Fibroblast of lung (primary cell): Measurements from ENCODE around the gene MARVELD2. TPM values are rescaled to one million over a fixed set of nuclear protein-coding genes. Genes with fewer than 3 reads are reported as not detected.
"Not testable (repeated sequence)": the region's sequence is repeated elsewhere in the genome, so short reads cannot be mapped to it uniquely, and the experiment has no call there.

Experiments
- DNase-seq, 2 donors: peaks; one replicate each; pipeline versions ENCODE4 v3.0.0 to v3.0.0-alpha.2; 2010; ENCODE audit warnings: low read depth in 2 of 2
- H2AFZ ChIP-seq: 2 replicates; pipeline ENCODE4 v1.5.1; 2012; ENCODE audit warnings: low read length, control low read depth, inconsistent platforms
- H3K27ac ChIP-seq: 2 replicates; pipeline ENCODE4 v1.5.1; 2011; ENCODE audit warnings: low read length, control low read depth; ENCODE audit not compliant: insufficient read depth
- H3K27me3 ChIP-seq: 2 replicates; pipeline ENCODE4 v1.5.1; 2011; ENCODE audit warnings: mild to moderate bottlenecking, low read length; ENCODE audit not compliant: control insufficient read depth, insufficient read depth
- H3K36me3 ChIP-seq: 2 replicates; pipeline ENCODE4 v1.5.1; 2011; ENCODE audit warnings: low read length; ENCODE audit not compliant: control insufficient read depth, insufficient read depth
- H3K4me1 ChIP-seq: 2 replicates; pipeline ENCODE4 v1.5.1; 2011; ENCODE audit warnings: low read length; ENCODE audit not compliant: control insufficient read depth, insufficient read depth; ENCODE audit errors: extremely low read depth
- H3K4me2 ChIP-seq: 2 replicates; pipeline ENCODE4 v1.5.1; 2011; ENCODE audit warnings: low read length, control low read depth; ENCODE audit not compliant: insufficient read depth; ENCODE audit errors: extremely low read depth
- H3K4me3 ChIP-seq, 4 experiments: fragments of 200-600 bp in 1 of 4; sonication (generic) in 1 of 4; replicated peaks in 1 of 4; 2 replicates each; pipeline ENCODE4 v1.5.1; 2011 to 2016; ENCODE audit warnings: low read length in 4 of 4, low read depth in 3 of 4, mild to moderate bottlenecking in 3 of 4, control low read depth in 2 of 4, inconsistent platforms in 1 of 4, mixed read lengths in 1 of 4; ENCODE audit not compliant: insufficient read depth in 1 of 4; ENCODE audit errors: control extremely low read depth in 1 of 4
- H3K79me2 ChIP-seq: 2 replicates; pipeline ENCODE4 v1.5.1; 2012; ENCODE audit warnings: mild to moderate bottlenecking, low read length, inconsistent platforms; ENCODE audit not compliant: control insufficient read depth, insufficient read depth
- H3K9ac ChIP-seq: 2 replicates; pipeline ENCODE4 v1.5.1; 2011; ENCODE audit warnings: mild to moderate bottlenecking, low read length, control low read depth; ENCODE audit not compliant: insufficient read depth
- H3K9me3 ChIP-seq: 2 replicates; pipeline ENCODE4 v1.5.1; 2012; ENCODE audit warnings: low read depth, low read length; ENCODE audit not compliant: control insufficient read depth, insufficient read depth
- H4K20me1 ChIP-seq: 2 replicates; pipeline ENCODE4 v1.5.1; 2011; ENCODE audit warnings: low read length; ENCODE audit not compliant: control insufficient read depth, insufficient read depth; ENCODE audit errors: extremely low read depth
- CTCF ChIP-seq, 2 donors: IDR thresholded peaks in 1 of 2; conservative IDR thresholded peaks in 1 of 2; 1 replicate in 1 of 2; 2 replicates in 1 of 2; pipeline ENCODE4 v1.5.1; 2011 to 2012; ENCODE audit warnings: low read length in 2 of 2, control low read depth in 1 of 2, inconsistent platforms in 1 of 2, low read depth in 1 of 2, mild to moderate bottlenecking in 1 of 2
- EZH2 ChIP-seq: IDR thresholded peaks from 2 replicates; pipeline ENCODE4 v1.5.1; 2012; ENCODE audit warnings: low read length, control low read depth, mild to moderate bottlenecking; ENCODE audit errors: missing control alignments
- polyA plus RNA-seq, 2 donors: library from polyadenylated mRNA; depleted of rRNA in 1 of 2; stranded (reverse) in 1 of 2; unstranded in 1 of 2; fragments of >200 nt; gene quantifications; 2 replicates each; pipeline ENCODE4 v1.2.1, GENCODE V29; 2011 to 2012; ENCODE audit warnings: missing spikeins in 1 of 2
- total RNA-seq: library from RNA; depleted of rRNA; stranded (reverse); fragments of >200 nt; gene quantifications from 2 replicates; pipeline ENCODE4 v1.2.1, GENCODE V29; 2014

Gene MARVELD2
- total and polyA plus RNA-seq, 2 donors (not counting 1 experiment from before 2014, with no cell fraction given), result 2.5 to 5.1 TPM

GRCh38 chr5:69449511-69449910 lies 34.6 kb downstream of the MARVELD2 start:
- H3K4me1 ChIP-seq, result no peaks in the 10 kb centered on the region
- H3K4me3 ChIP-seq, result no peak overlapping the region
- no peaks in the 10 kb centered on the region for H3K36me3 ChIP-seq
- no peak overlapping the region for H3K9ac ChIP-seq
- no peak overlapping the region for H3K4me2 ChIP-seq
- H3K27me3 ChIP-seq, result no peaks in the 10 kb centered on the region
- no peak overlapping the region for H2AFZ ChIP-seq
- H3K9me3 ChIP-seq, result no peaks in the 10 kb centered on the region
- no peaks in the 10 kb centered on the region for H3K79me2 ChIP-seq
- H3K27ac ChIP-seq, result no peak overlapping the region
- no peak for DNase-seq
- no peak for TF ChIP-seq EZH2
- TF ChIP-seq CTCF (conservative IDR thresholded peaks at IDR 0.05 in 1 of 2, IDR thresholded peaks at IDR 0.05 in 1 of 2; ENCODE audit: low read depth in 1 of 2, low read length in 2 of 2), result no peak
- no peaks in the 10 kb centered on the region for H4K20me1 ChIP-seq

GRCh38 chr5:69450116-69450515 lies 35.2 kb downstream of the MARVELD2 start:
- Histone ChIP-seq H3K4me3 (no peak overlapping the region), H3K4me1 (no peaks in the 10 kb centered on the region), H4K20me1 (no peaks in the 10 kb centered on the region), H3K4me2 (no peak overlapping the region), H3K9ac (no peak overlapping the region), H3K9me3 (no peaks in the 10 kb centered on the region), H2AFZ (no peak overlapping the region), H3K36me3 (no peaks in the 10 kb centered on the region), H3K27me3 (no peaks in the 10 kb centered on the region), H3K79me2 (no peaks in the 10 kb centered on the region), H3K27ac (no peak overlapping the region)
- DNase-seq, result peak; percentile 82 to 97
- TF ChIP-seq CTCF (conservative IDR thresholded peaks at IDR 0.05 in 1 of 2, IDR thresholded peaks at IDR 0.05 in 1 of 2; ENCODE audit: low read depth in 1 of 2, low read length in 2 of 2), result no peak
- TF ChIP-seq EZH2, result no peak

GRCh38 chr5:69450527-69450926 lies 35.6 kb downstream of the MARVELD2 start:
- H3K27ac ChIP-seq, result not testable (repeated sequence)

More at GRCh38 chr5:69450527-69450926, 35.6 kb downstream of the MARVELD2 start:
- H2AFZ ChIP-seq, H3K27me3 ChIP-seq, H3K36me3 ChIP-seq, H3K9ac ChIP-seq, H3K4me3 ChIP-seq, H3K4me2 ChIP-seq, H3K4me1 ChIP-seq, H4K20me1 ChIP-seq, H3K9me3 ChIP-seq, DNase-seq, H3K79me2 ChIP-seq: not testable (repeated sequence)
